DMS 273 treated with DMSO at 0.1 percent for 48 hours (cell line): ENCODE results near the gene PANK4.

Source experiments
- DNase-seq: peaks from one replicate; lab custom pipeline; 2025; lab: John Stamatoyannopoulos, UW

The PANK4 gene

DNA sequence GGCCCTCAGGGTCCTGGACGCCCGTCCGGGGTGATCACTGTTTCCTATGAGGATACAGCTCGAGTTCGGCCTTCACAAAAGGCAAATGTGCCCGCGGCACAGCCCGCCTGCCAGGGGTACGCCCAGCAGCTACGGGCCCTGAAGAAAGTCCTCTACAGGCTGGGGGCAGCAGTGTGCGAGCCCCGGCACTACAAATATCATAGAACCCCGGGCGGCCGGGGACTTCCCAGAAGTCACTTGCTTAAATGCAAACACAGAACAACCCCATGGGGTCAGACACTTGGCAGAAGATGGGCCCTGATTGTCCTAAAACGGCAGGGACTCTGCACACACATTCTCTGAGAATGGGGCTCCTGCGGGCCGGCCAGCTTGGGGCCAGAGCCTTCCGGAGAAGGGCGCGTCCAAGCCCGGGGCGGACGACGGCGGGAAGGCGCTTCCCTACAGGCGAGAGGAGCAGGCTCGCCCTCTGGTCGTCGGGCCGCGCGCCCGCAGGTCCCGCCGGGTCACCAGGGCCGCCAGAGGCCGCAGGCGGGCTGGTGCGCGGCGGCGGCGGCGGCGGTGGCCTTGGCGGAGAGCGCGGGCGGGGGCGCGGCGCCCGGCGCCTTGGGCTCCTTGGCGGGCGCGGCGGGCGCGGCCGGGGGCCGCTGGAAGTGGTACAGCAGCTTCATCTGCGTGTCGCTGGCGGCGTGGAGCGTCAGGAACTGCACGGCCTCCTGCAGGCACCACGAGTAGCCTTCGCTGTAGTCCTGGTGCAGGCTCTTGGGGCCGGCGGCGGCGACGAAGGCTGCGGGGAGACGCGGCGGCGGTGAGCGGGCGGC lies 2.8 kb upstream of the PANK4 start:
- DNase-seq, result no peak

DNA sequence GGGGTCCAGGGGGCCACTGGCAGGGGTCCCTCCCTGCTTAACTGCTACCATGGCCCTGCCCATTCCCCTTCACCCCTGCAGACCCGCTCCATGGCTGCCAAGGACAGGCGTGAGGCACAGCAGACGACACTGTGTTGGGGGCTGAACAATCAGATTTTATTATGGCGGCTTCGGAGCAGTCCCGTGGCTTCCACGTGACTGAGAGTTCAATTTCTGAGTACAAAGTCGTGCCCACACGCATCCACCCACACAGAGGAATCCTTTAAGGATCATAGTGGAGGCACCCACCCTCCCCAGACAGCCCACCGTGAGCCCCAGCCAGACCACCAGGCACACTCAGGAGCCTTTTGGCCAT lies 2.2 kb upstream of the PANK4 start:
- no peak for DNase-seq

DNA sequence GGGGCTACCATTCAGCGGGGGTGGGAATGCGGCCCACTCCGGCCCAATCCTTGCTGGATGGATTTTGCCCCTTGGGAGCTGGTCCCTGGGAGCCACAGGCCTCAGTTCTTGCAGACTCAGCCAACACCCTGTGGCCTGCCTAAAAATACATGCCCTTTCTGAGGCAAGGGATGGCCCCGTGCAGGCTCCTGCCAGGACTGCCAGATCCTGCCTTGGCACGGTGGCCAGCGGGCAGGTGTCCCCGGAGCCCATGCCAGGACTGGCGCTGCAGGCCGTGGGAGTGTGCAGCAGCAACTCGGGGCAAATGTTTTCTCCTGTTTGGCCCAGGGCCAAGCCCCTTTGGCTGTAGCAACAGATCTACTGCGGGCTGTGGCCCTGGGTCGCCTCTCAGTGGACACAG lies 1.6 kb upstream of the PANK4 start:
- DNase-seq, result no peak

DNA sequence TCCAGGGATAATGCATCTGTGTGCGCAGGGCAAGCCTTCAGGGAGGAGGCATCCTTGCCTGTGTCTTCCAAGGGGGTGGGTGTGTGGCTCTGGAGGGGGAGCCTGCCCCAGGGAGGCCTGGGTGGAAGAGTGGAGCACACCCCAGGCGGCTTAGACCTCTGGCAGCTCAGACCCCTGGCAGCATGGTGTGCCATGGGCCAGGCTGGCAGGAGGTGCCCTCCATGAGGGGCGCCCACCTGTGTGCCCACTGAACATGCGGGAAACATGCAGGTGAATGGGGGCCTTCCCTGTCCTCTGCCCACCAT lies 1.1 kb upstream of the PANK4 start:
- no peak for DNase-seq

DNA sequence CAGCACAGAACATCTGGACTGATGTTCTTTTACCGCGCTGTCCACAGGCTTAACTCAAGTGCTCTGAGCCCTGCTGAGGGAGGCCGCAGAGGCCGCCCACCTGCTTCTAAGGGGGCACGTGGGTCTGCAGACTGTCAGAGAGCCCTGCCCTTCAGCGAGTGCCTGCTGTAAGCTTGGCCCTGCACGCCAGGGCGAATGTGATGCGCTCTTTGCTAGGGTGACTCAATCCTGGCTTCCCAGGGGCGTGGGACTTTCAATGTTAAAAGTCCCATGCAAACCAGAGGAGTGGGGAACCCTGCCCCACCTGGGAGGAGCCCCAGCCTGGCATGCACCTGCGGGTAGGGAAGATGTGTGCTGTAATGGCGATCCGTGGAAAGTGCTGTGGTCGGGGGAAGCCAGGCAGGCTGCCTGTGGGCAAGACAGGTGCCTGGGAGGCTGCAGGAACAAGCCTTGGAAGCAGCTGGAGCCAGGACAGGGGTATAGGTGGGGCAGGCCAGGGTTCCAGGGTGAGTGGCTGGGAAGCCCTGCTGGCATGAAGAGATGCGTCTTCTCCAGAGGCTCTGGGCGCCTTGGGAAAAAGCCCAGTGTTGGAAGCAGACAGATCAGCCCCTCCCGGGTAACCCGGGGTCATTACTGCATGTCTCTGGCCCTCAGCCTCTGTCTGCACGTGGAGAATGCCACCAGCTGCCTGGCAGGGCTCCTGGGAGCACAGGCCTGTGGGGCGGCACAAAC lies 594 bp upstream of the PANK4 start:
- DNase-seq, result no peak

DNA sequence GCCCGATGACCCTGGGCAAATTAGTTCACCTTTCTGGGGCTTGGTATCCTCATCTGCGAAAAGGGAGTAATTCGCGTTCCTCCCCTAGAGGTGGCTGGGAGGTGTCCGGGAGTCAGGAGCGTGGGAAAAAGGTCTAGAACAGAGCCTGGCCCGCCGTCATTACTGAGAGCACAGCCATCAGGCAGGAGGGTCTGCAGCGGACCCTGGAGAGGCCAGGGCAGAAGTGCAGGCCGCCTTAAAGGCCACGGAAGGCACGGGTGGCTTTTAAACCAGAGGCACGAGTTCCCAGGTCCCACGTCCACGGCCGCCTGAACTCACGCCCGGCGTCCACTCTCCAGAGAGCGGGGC lies 850 bp downstream of the PANK4 start:
- DNase-seq, result no peak

DNA sequence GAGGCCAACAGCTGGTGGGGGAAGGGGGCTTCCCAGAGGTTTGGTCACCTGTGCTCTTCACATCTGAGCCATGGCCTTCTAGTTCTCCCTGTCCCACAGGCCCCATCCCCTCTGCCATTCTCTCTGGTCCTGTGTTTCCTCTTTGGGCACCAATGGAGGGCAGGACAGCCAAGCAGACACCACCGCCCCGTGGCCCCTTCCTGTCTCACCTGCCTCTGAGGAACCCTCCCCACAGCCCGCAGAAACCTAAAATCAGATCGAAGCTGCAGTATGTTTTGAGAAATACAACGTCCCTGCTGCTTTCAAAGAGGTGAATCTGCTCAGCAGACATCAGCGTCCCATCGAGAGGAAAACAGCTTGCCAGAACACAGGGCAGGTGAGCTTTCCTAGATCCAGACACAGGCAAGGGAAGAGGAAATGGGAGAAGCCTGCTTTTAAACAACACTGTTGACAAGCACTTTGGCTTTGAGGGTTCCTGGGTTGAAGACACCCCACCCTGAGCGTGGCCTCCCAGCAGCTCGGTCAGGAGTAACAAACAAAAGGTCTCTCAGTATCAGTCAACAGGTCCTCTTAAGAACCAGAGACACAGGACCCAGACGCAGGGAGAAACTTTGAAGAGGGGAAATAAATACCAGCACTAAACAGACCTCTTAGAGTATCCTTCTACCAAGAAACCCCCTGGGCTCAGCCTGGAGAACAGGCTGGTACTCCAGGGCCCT lies 2.3 kb downstream of the PANK4 start:
- no peak for DNase-seq

DNA sequence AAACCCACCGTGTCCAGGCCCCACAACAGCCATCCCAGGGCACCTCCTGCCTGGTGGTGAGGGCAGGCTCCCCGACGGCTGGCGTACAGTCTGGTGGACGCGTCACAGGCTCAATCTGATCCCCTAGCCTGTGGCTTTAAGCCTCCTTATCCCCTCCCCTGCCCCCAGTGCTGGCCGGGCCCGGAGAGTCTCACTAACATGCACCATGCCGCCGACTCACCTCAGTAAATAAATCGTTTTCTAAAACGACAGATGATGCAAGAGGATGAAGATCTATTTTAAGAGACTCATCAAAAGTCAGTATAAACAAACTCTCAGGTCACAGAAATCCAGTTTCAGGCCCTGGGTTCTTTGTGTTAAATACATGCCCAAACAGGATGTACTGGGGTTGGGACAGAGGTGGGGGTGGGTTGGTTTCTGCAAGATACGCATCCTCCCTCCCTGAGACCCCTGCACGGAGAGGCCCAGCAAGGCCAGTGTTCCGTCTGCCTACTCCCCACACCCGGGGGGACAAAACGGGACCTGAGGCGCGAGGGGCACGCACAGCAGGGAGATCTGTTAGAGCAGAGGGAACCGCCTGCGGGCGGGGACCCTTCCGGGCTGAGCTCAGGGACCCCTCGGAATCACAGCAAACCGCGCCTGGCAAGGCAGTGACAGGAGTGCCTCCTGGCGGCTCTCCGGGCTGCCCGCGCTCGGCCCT lies 3.1 kb downstream of the PANK4 start:
- no peak for DNase-seq

DNA sequence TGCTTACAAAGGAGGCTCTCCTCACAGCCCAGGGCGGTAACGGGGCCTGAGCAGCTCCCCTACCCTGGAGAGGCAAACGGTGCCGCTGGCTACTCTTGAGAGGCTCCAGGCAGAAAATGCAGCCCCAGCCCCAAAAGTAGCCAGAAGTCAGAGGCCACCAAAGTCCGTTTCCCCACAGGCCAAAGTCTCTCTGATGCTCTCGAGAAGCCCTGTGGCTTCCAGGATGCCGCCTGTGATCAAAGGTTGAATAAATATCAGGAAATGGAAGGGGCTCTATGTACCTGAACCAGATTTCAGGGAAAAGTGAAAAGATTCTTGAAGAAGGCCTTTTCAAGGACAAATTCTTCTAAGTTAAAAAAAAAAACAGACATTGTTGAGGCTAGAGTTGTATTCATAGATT lies 4.2 kb downstream of the PANK4 start:
- no peak for DNase-seq

DNA sequence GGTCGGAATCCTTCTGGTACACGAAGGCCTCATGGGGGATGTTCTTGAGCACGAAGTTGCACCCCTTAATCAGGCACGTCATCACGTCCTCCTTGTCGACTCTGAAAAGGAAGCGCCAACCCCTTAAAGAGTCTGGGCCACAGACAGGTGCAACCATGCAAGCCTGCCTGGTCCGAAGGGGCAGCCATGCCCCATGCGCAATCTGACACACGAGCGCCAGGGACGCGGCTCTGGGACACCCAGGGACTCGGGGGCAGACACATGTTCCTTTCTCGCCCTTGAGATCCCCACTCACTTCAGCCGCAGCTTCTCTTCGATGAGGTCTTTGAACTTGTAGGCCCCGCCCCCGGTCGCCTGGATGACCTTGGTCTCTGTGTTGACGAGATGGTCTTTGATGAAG lies 5.6 kb downstream of the PANK4 start:
- DNase-seq, result no peak

DNA sequence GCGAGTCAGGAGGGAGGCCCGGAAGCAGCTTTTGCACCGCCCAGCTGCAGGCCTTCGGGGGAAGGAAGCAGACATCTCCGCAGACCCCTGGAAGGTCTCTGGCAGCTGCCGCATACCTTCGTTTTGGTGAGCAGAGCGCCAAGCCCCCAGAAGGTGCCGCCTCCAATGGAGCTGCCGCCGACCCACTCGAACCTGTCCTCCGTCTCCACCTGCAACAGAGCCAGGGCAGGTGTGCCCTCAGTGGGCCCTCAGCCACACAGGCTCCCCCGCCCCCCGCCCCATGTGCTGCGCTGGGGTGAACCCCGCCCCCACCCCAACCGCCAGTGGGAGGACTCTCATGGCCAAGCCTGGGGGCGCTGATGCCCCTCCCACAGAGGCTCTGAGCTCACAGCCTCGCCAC lies 6.2 kb downstream of the PANK4 start:
- DNase-seq, result no peak

DNA sequence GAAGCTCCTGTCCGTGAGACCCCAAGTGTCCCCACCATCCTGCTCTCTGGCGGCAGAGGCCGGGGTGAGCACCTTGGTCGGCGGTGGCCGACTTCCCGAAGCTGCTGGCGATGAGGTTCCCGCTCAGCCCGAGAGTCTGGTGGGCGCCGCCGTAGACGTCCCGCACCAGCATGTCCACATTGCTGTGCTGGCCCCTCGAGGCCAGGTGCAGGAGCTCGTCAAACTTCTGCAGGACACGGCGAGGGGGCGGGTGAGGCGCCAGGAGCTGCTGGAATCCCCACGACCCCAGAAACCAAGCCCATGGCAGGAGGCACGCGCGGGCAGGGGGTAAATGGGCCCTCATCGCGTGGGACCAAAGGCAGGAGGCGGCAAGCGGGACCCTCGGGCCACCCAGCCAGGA lies 6.7 kb downstream of the PANK4 start:
- DNase-seq, result no peak

DNA sequence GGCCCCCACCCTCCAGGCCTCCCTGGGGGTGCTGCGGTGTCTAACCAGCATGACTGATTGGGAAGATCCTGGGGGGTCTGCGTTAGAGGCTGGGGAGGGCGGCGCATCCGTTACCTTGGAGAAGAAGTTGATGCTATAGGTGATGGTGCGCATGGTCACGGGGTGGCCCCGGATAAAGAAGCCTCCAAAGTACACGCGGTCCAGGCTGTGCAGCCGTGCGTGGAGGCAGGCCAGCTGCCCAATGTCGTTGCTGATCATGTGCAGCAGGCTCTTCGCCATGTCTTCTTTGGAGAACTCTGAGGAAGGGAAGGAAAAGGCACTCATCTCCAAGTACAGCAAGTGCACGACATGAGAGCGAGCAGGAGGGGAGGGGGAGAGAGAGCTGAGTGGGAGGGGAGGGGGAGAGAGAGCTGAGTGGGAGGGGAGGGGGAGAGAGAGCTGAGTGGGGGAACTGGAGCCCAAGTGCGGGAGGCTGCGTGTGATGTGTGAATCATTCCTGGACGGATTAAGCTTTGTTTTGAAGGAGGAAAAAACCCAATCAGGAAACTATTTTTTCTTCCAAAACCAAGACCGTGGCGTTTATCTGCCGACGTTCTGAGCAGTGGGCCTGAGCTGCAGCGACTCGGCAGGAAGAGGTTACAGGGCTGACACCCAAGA lies 7.2 kb downstream of the PANK4 start:
- no peak for DNase-seq

DNA sequence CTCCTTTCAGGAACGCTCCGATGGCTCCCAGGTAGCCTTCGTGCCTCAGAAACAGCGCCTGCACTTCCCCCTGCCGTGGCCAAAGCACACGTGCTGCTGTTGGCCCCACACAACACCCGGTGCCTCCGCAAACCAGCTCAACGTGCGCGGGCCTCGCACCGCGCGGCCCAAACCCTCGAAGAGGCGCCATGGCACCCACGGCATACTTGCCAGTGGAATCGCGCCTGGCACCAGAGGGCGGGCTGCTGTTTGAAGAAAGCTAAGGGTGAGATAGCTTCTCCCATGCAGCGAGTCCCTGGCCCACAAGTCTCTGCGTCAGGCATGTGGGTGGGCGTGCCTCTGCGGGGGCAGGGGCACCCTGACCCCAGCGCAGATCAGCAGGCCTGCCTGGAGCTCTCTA lies 7.9 kb downstream of the PANK4 start:
- no peak for DNase-seq

DNA sequence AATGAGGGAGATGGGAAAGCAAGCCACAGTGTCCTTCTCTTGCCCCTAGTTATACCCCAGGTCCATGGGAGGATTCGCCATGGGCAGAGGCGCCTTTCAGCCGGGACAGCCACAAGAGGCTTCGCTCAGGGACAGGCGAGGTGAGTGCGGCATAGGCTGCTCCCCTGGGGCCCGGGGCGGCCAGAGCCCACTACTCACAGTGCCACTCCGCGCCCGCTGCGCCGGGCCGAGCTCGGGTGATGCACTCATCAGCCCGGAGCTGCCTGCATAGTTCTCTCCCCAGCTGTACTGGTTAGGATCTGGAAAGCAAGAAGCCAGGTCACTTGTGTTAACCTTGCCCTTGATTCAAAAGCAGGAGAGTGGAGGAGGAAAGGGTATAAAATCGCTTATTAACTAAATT lies 8.4 kb downstream of the PANK4 start:
- DNase-seq, result no peak

DNA sequence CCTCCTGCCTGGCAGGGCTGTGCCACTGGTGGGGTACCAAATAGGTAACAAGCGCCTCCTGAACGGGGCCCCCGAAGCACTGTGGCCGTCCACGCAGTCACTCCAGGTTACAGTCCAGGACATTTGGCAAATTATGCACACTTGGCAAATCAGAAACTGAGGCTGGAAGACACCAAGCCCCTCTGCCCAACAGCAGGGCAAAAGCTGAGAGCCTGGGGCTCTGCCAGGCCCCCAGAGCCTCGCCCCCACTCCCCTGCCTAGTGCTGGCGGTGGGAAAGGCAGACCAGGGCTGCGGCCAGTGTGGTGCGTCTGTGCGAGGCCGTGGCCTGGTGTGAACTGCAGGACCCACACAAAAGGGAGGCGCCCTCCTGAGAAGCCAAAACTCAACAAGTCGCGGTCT lies 9.4 kb downstream of the PANK4 start:
- no peak for DNase-seq

DNA sequence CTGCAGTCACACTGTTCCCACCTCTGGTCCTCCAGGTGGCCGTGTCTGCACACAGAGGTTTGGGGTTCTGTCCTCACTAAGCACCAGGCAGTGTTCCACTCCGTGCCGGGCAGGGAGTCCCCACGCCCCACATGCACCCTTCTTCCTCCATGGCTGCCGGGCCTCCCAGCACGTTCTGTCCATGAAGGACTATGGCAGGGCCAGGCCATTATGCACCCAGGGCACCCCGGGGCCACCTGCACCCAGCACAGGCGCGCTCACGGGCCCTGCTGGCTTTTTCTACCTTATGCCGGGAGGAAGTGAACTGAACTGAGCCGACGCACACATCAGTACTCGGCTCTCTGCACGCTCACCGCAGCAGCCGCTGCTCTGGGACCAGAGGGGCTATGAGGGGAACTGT lies 10.3 kb downstream of the PANK4 start:
- no peak for DNase-seq

DNA sequence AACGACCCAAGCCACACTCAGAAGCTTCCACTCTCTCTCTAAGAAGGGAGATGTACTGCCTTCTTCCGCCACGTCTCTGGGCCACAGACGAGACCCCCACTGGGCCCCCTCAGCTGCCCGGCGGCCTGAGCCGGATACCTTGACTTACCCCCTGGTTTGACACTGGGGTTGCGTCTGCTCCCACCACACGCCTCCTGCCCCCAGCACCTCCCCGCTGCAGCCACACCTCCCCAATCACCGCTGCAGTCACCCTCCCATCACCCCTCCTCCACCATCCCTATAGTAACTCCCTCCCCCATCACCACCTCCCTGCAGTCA lies 10.7 kb downstream of the PANK4 start:
- DNase-seq, result no peak

DNA sequence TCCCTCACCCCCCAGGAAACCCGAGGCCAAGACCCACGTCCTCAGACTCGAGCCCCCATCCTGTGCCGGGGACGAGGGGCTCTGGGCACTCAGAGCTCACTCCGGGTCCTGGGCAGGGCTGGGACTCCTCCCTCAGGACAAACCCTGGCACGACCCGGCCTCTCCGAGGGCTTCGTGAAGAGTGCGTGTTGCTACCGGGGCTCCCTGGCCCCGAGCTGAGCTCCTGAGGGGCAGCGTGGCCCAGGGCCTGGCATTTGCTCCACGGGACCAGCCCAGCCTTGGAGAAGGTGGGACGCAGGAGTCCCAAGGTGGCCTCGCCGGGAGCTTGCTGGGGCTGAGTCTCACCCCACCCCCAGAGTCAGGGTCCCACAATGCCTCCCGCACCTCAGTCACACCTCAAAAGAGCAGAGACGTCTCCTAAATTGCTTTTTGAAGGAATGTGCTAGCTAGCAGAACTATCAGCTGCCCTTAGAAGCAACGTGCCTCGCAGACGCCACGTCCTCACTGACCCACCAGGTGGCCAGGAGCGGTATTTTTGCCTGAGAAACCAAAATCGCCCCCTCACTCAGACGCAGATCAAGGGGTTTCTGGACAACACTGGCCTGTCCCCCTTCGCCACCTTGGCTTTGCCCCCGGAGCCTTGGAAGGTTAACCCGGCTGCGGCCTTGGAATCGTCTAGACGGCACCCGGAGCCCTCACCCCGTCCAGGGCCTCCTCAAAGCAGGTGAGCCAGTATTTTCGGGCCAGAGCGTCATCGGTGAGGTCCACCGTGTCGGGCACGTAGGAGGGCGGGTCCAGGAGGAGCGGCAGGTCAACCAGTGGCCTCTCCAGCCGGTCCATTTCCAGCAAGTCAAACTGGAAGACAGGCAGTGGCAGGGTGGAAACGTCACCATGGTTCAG lies 11.3 kb downstream of the PANK4 start:
- DNase-seq, result no peak

DNA sequence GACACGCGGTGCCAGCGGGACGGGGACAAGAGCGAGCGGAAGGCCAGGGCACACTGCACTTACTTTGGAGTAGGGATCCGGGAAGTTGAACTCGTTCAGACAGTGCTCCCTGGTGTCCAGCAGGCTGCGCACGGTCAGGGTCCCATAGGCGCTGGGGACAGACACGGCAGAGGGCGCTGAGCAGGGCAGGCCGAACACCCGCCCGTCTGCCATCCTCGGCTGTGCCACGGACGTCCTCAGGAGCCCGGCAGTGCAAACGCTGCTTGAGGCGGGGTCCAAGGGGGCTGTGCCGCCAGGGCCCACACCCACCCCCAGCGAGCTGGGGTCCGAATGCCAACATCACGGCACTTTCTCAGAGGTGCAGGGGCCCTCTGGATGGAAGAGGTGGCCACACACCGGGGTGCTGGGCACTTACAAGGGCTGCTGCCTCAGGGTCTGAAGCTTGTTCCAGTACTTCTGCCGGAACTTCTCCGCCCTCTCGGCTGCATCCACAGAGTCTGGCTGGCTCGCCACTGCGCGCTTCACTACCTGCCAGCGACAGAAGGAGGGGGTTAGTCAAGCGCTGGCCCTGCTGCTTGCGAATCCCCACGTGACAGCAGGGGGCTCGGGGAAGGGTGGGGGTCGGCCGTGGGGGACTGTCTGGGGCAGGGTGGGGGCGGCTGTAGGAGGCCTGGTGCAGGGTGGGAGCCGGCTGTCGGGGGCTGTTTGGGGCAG lies 12.3 kb downstream of the PANK4 start:
- DNase-seq, result no peak
